Liver (tissue), 9 donors: ENCODE measurements around the gene SLC66A1. TPM values are rescaled to one million over a fixed set of nuclear protein-coding genes. Genes with fewer than 3 reads are reported as not detected.

ENCODE experiments used
- DNase-seq: peaks from one replicate; pipeline ENCODE4 v3.0.0-alpha.2; 2017; ENCODE audit warnings: low spot score
- H3K27ac ChIP-seq, 2 donors: one replicate each; pipeline ENCODE4 v1.7.0; 2013; ENCODE audit warnings: inconsistent platforms in 2 of 2, low read length in 2 of 2, control low read depth in 1 of 2, low read depth in 1 of 2, mild to moderate bottlenecking in 1 of 2
- H3K27me3 ChIP-seq, 4 donors: one replicate each; pipeline versions ENCODE4 v1.6.1 to v1.7.0; 2013; ENCODE audit warnings: low read length in 3 of 4, inconsistent platforms in 1 of 4, mild to moderate bottlenecking in 1 of 4, moderate library complexity in 1 of 4; ENCODE audit not compliant: control insufficient read depth in 4 of 4, insufficient read depth in 4 of 4
- H3K36me3 ChIP-seq, 4 donors: one replicate each; pipeline versions ENCODE4 v1.6.1 to v1.7.0; 2013; ENCODE audit warnings: low read length in 3 of 4, mild to moderate bottlenecking in 3 of 4, low read depth in 1 of 4, moderate library complexity in 1 of 4; ENCODE audit not compliant: control insufficient read depth in 4 of 4, insufficient read depth in 3 of 4
- H3K4me1 ChIP-seq, 4 donors: one replicate each; pipeline versions ENCODE4 v1.6.1 to v1.7.0; 2013; ENCODE audit warnings: low read length in 3 of 4, mild to moderate bottlenecking in 3 of 4, moderate library complexity in 1 of 4; ENCODE audit not compliant: control insufficient read depth in 4 of 4, insufficient read depth in 4 of 4
- H3K4me3 ChIP-seq, 3 donors: one replicate each; pipeline versions ENCODE4 v1.6.1 to v1.7.0; 2013; ENCODE audit warnings: low read length in 3 of 3, control low read depth in 1 of 3, low read depth in 1 of 3, mild to moderate bottlenecking in 1 of 3
- H3K9ac ChIP-seq, 2 donors: one replicate each; pipeline ENCODE4 v1.7.0; 2013; ENCODE audit warnings: low read length in 2 of 2, mild to moderate bottlenecking in 2 of 2, moderate library complexity in 2 of 2, control low read depth in 1 of 2, low read depth in 1 of 2
- H3K9me3 ChIP-seq, 4 donors: one replicate each; pipeline versions ENCODE4 v1.6.1 to v1.7.0; 2013; ENCODE audit warnings: low read length in 3 of 4; ENCODE audit not compliant: control insufficient read depth in 4 of 4
- ATF3 ChIP-seq: IDR thresholded peaks from 2 replicates; pipeline ENCODE4 v1.6.1; 2016; ENCODE audit warnings: antibody characterized with exemption
- CTCF ChIP-seq: fragments of 150-350 bp; IDR thresholded peaks from 2 replicates; pipeline ENCODE4 v1.5.1; 2017; ENCODE audit warnings: improper control_type of control experiment, low read depth, low read length; ENCODE audit not compliant: missing input control
- FOXA1 ChIP-seq: IDR thresholded peaks from 2 replicates; pipeline ENCODE4 v1.6.1; 2016; ENCODE audit warnings: antibody characterized with exemption
- FOXA2 ChIP-seq: IDR thresholded peaks from 2 replicates; pipeline ENCODE4 v1.6.1; 2016; ENCODE audit warnings: antibody characterized with exemption
- GABPA ChIP-seq, 2 donors: IDR thresholded peaks in 1 of 2; conservative IDR thresholded peaks in 1 of 2; 2 replicates each; pipeline ENCODE4 v1.6.1; 2016; ENCODE audit warnings: antibody characterized with exemption in 2 of 2, mild to moderate bottlenecking in 1 of 2, moderate library complexity in 1 of 2
- HNF4A ChIP-seq, 2 donors: conservative IDR thresholded peaks; 2 replicates each; pipeline ENCODE4 v1.6.1; 2016; ENCODE audit warnings: antibody characterized with exemption in 2 of 2, mild to moderate bottlenecking in 2 of 2
- HNF4G ChIP-seq: IDR thresholded peaks from 2 replicates; pipeline ENCODE4 v1.6.1; 2016; ENCODE audit warnings: antibody characterized with exemption
- JUND ChIP-seq, 2 donors: IDR thresholded peaks; 2 replicates each; pipeline ENCODE4 v1.6.1; 2016; ENCODE audit warnings: antibody characterized with exemption in 2 of 2
- MAX ChIP-seq: IDR thresholded peaks from 2 replicates; pipeline ENCODE4 v1.6.1; 2016; ENCODE audit warnings: antibody characterized with exemption
- NR2F2 ChIP-seq: IDR thresholded peaks from 2 replicates; pipeline ENCODE4 v1.6.1; 2016; ENCODE audit warnings: antibody characterized with exemption
- RAD21 ChIP-seq, 2 donors: IDR thresholded peaks; 2 replicates each; pipeline ENCODE4 v1.6.1; 2016; ENCODE audit warnings: antibody characterized with exemption in 2 of 2, mild to moderate bottlenecking in 2 of 2
- RXRA ChIP-seq, 2 donors: IDR thresholded peaks; 2 replicates each; pipeline ENCODE4 v1.6.1; 2017 to 2018; ENCODE audit warnings: antibody characterized with exemption in 2 of 2, mild to moderate bottlenecking in 1 of 2
- SP1 ChIP-seq: IDR thresholded peaks from 2 replicates; pipeline ENCODE4 v1.6.1; 2018; ENCODE audit warnings: antibody characterized with exemption, mild to moderate bottlenecking
- TAF1 ChIP-seq: conservative IDR thresholded peaks from 2 replicates; pipeline ENCODE4 v1.6.1; 2016; ENCODE audit warnings: antibody characterized with exemption, mild to moderate bottlenecking
- YY1 ChIP-seq: IDR thresholded peaks from 2 replicates; pipeline ENCODE4 v1.6.1; 2016; ENCODE audit warnings: antibody characterized with exemption, mild to moderate bottlenecking
- ZBTB33 ChIP-seq: IDR thresholded peaks from 2 replicates; pipeline ENCODE4 v1.6.1; 2016; ENCODE audit warnings: antibody characterized with exemption
- WGBS: extraction: QIAGEN DNeasy Blood & Tissue Kit; methylation state at CpG from one replicate; pipeline ENCODE4 v1.1.7; 2013; 5-methylcytosine and 5-hydroxymethylcytosine counted together
- polyA plus RNA-seq, 2 donors: library from polyadenylated mRNA; stranded (reverse) in 1 of 2; unstranded in 1 of 2; fragments of 200-250 nt in 1 of 2; fragments of >200 nt in 1 of 2; fragmentation: Nextera tagmentation in 1 of 2; extraction: Ambion mirVana in 1 of 2; gene quantifications; one replicate each; pipeline versions ENCODE4 v1.2.1 to v1.2.3, GENCODE V29; 2013 to 2015
- total RNA-seq, 2 donors: library from RNA; depleted of rRNA; stranded (reverse); fragments of >200 nt; gene quantifications; one replicate each; pipeline ENCODE4 v1.2.3, GENCODE V29; 2014
- donor health status: healthy.
- donor health status: healthy.
- donor health status: healthy.
- donor health status: healthy.
- donor health status: healthy.

The SLC66A1 gene
- total and polyA plus RNA-seq, 4 donors: 6.8 to 16.0 (median 14.0) TPM

GRCh38 chr1:19319196-19319595 is 7.1 kb downstream of the SLC66A1 start:
- Histone ChIP-seq H3K9ac (no peak overlapping the region), H3K27me3 (no peaks in the 10 kb centered on the region), H3K36me3 (peaks cover 4 to 20% (median 11%) of the 10 kb centered on the region in 4 donors), H3K4me1 (peaks cover 0 to 6% (median 1%) of the 10 kb centered on the region in 4 donors), H3K9me3 (no peaks in the 10 kb centered on the region), H3K4me3 (no peak overlapping the region), H3K27ac (no peak overlapping the region)
- TF ChIP-seq RXRA (IDR thresholded peaks at IDR 0.05) (no peak), JUND (IDR thresholded peaks at IDR 0.05) (no peak), SP1 (no peak), YY1 (no peak), CTCF (no peak), HNF4A (conservative IDR thresholded peaks at IDR 0.05) (no peak), TAF1 (no peak), MAX (no peak), HNF4G (no peak), ZBTB33 (no peak), GABPA (IDR thresholded peaks at IDR 0.05 in 1 of 2, conservative IDR thresholded peaks at IDR 0.05 in 1 of 2) (no peak), RAD21 (IDR thresholded peaks at IDR 0.05) (no peak), ATF3 (no peak), NR2F2 (no peak), FOXA1 (no peak), FOXA2 (no peak)
- DNase-seq: no peak
- 88% methylated on average over 3 of the region's 3 CpGs for WGBS

- WGBS: 93% methylated on average over 3 of the region's 3 CpGs
- H3K4me3 ChIP-seq: no peak overlapping the region
Measured at GRCh38 chr1:19321071-19321470, 8.9 kb downstream of the SLC66A1 start.

GRCh38 chr1:19322481-19322880 is 10.4 kb downstream of the SLC66A1 start:
- H3K9me3 ChIP-seq: no peaks in the 10 kb centered on the region
- H3K4me1 ChIP-seq: no peaks in the 10 kb centered on the region
- 82% methylated on average over 10 of the region's 10 CpGs for WGBS
- TF ChIP-seq FOXA1 (no peak), NR2F2 (no peak), MAX (no peak), RAD21 (IDR thresholded peaks at IDR 0.05) (no peak), GABPA (IDR thresholded peaks at IDR 0.05 in 1 of 2, conservative IDR thresholded peaks at IDR 0.05 in 1 of 2) (no peak), FOXA2 (no peak)
- peaks cover 13 to 51% (median 15%) of the 10 kb centered on the region in 4 donors for H3K36me3 ChIP-seq
- no peaks in the 10 kb centered on the region for H3K27me3 ChIP-seq
- no peak overlapping the region for H3K9ac ChIP-seq
- no peak overlapping the region for H3K27ac ChIP-seq
- no peak for DNase-seq
- no peak overlapping the region for H3K4me3 ChIP-seq

More at GRCh38 chr1:19321071-19321470, 8.9 kb downstream of the SLC66A1 start:
- Histone ChIP-seq H3K36me3 (peaks cover 8 to 37% (median 15%) of the 10 kb centered on the region in 4 donors), H3K27ac (no peak overlapping the region), H3K9me3 (no peaks in the 10 kb centered on the region), H3K4me1 (peaks cover 0 to 3% (median 0%) of the 10 kb centered on the region in 4 donors), H3K9ac (no peak overlapping the region), H3K27me3 (no peaks in the 10 kb centered on the region)
- no peak for DNase-seq
- no peak for TF ChIP-seq GABPA (IDR thresholded peaks at IDR 0.05 in 1 of 2, conservative IDR thresholded peaks at IDR 0.05 in 1 of 2)
- TF ChIP-seq RAD21 (IDR thresholded peaks at IDR 0.05): no peak
